Mesodermal cell (in vitro differentiated cells): ENCODE data around the gene GPC5.

Experiments used
- H3K27ac ChIP-seq: 2 replicates; pipeline ENCODE4 v1.7.0; 2013; ENCODE audit warnings: mild to moderate bottlenecking, low read depth, low read length, moderate library complexity; ENCODE audit not compliant: severe bottlenecking
- H3K36me3 ChIP-seq: 2 replicates; pipeline ENCODE4 v1.7.1; 2013; ENCODE audit warnings: mild to moderate bottlenecking, low read length, moderate library complexity; ENCODE audit not compliant: control insufficient read depth, insufficient read depth
- H3K4me1 ChIP-seq: one replicate; pipeline ENCODE4 v1.7.1; 2013; ENCODE audit warnings: mild to moderate bottlenecking, low read length; ENCODE audit not compliant: insufficient read depth, control insufficient read depth, poor library complexity, severe bottlenecking
- H3K4me3 ChIP-seq: 2 replicates; pipeline ENCODE4 v1.7.0; 2013; ENCODE audit warnings: low read length, control low read depth, mild to moderate bottlenecking; ENCODE audit not compliant: insufficient read depth, poor library complexity, severe bottlenecking; ENCODE audit errors: extremely low read depth
- H3K9me3 ChIP-seq: 2 replicates; pipeline ENCODE4 v1.7.1; 2013; ENCODE audit warnings: mild to moderate bottlenecking, low read length, moderate library complexity; ENCODE audit not compliant: control insufficient read depth
- WGBS, 2 experiments: methylation state at CpG; one replicate each; pipeline ENCODE4 v1.1.5; 2013; ENCODE audit warnings: missing lambda C conversion rate in 2 of 2; ENCODE audit not compliant: insufficient coverage in 2 of 2; 5-methylcytosine and 5-hydroxymethylcytosine counted together

Gene GPC5

GRCh38 chr13:92136449-92137155 lies 738.2 kb downstream of the GPC5 start:
- Histone ChIP-seq H3K36me3 (no peaks in the 10 kb centered on the region), H3K9me3 (no peaks in the 10 kb centered on the region), H3K4me3 (no peak overlapping the region), H3K4me1 (peaks cover 5% of the 10 kb centered on the region), H3K27ac (no peak overlapping the region)
- 33 to 40% methylated on average over 2 of the region's 6 CpGs for WGBS, 2 experiments

- H3K36me3 ChIP-seq, result no peaks in the 10 kb centered on the region
- no peaks in the 10 kb centered on the region for H3K9me3 ChIP-seq
- no peak overlapping the region for H3K4me3 ChIP-seq
- no peak overlapping the region for H3K27ac ChIP-seq
- peaks cover 5% of the 10 kb centered on the region for H3K4me1 ChIP-seq
- WGBS, 2 experiments, result no CpG with 5 or more reads among the region's 3 CpGs
These were observed 739.1 kb downstream of the GPC5 start for GRCh38 chr13:92137520-92137919.

GRCh38 chr13:92143766-92144165 lies 745.3 kb downstream of the GPC5 start:
- Histone ChIP-seq H3K4me1 (no peaks in the 10 kb centered on the region), H3K9me3 (no peaks in the 10 kb centered on the region), H3K27ac (no peak overlapping the region), H3K4me3 (no peak overlapping the region), H3K36me3 (no peaks in the 10 kb centered on the region)

- Histone ChIP-seq H3K27ac (no peak overlapping the region), H3K4me3 (no peak overlapping the region), H3K9me3 (no peaks in the 10 kb centered on the region), H3K36me3 (no peaks in the 10 kb centered on the region), H3K4me1 (no peaks in the 10 kb centered on the region)
- WGBS, 2 experiments, result no CpG with 5 or more reads among the region's 1 CpG
These were observed 752.2 kb downstream of the GPC5 start for GRCh38 chr13:92150606-92151005.

GRCh38 chr13:92158346-92158745 lies 759.9 kb downstream of the GPC5 start:
- Histone ChIP-seq H3K4me3 (no peak overlapping the region), H3K4me1 (peaks cover 10% of the 10 kb centered on the region), H3K27ac (no peak overlapping the region), H3K9me3 (no peaks in the 10 kb centered on the region), H3K36me3 (no peaks in the 10 kb centered on the region)
- WGBS, 2 experiments, result 51 to 80% methylated on average over 3 of the region's 3 CpGs

- Histone ChIP-seq H3K4me3 (no peak overlapping the region), H3K9me3 (no peaks in the 10 kb centered on the region), H3K27ac (no peak overlapping the region), H3K4me1 (no peaks in the 10 kb centered on the region), H3K36me3 (no peaks in the 10 kb centered on the region)
- 87 to 90% methylated on average over 5 of the region's 5 CpGs for WGBS, 2 experiments
These were observed 766.4 kb downstream of the GPC5 start for GRCh38 chr13:92164822-92165221.

GRCh38 chr13:92172191-92172590 lies 773.8 kb downstream of the GPC5 start:
- no peaks in the 10 kb centered on the region for H3K36me3 ChIP-seq
- H3K4me1 ChIP-seq, result no peaks in the 10 kb centered on the region
- no peak overlapping the region for H3K4me3 ChIP-seq
- H3K9me3 ChIP-seq, result no peaks in the 10 kb centered on the region
- H3K27ac ChIP-seq, result no peak overlapping the region
- no CpG with 5 or more reads among the region's 1 CpG for WGBS, 2 experiments

- Histone ChIP-seq H3K4me1 (no peaks in the 10 kb centered on the region), H3K27ac (no peak overlapping the region), H3K4me3 (no peak overlapping the region), H3K36me3 (no peaks in the 10 kb centered on the region), H3K9me3 (no peaks in the 10 kb centered on the region)
- 90% methylated on average over 2 of the region's 2 CpGs; no CpG with 5 or more reads in 1 of the 2 experiments for WGBS, 2 experiments
These were observed 774.8 kb downstream of the GPC5 start for GRCh38 chr13:92173254-92173653.

- no peak overlapping the region for H3K4me3 ChIP-seq
- H3K9me3 ChIP-seq, result no peaks in the 10 kb centered on the region
- H3K27ac ChIP-seq, result no peak overlapping the region
- H3K36me3 ChIP-seq, result no peaks in the 10 kb centered on the region
- 83% methylated on average over 1 of the region's 4 CpGs; no CpG with 5 or more reads in 1 of the 2 experiments for WGBS, 2 experiments
- no peaks in the 10 kb centered on the region for H3K4me1 ChIP-seq
These were observed 776.9 kb downstream of the GPC5 start for GRCh38 chr13:92175330-92175729.

GRCh38 chr13:92177966-92178365 lies 779.5 kb downstream of the GPC5 start:
- Histone ChIP-seq H3K27ac (no peak overlapping the region), H3K4me3 (no peak overlapping the region), H3K36me3 (no peaks in the 10 kb centered on the region), H3K9me3 (no peaks in the 10 kb centered on the region), H3K4me1 (no peaks in the 10 kb centered on the region)
- 90 to 100% methylated on average over 3 to 4 of the region's 5 CpGs for whole genome bisulfite sequencing, 2 experiments

GRCh38 chr13:92179223-92179622 lies 780.8 kb downstream of the GPC5 start:
- Histone ChIP-seq H3K27ac (no peak overlapping the region), H3K36me3 (no peaks in the 10 kb centered on the region), H3K4me3 (no peak overlapping the region), H3K9me3 (no peaks in the 10 kb centered on the region), H3K4me1 (no peaks in the 10 kb centered on the region)
- 80 to 92% methylated on average over 1 of the region's 1 CpG for WGBS, 2 experiments
